PFSK-1 (cell line): ENCODE data around the gene THSD4.

Experiments
- FOXP2 ChIP-seq: optimal IDR thresholded peaks from 2 replicates; pipeline ENCODE3; 2011; ENCODE audit warnings: borderline replicate concordance, control low read depth, inconsistent platforms; ENCODE audit not compliant: insufficient read depth; ENCODE audit errors: extremely low read length, extremely low read depth
- POLR2AphosphoS5 ChIP-seq: IDR thresholded peaks from 2 replicates; pipeline ENCODE4 v1.6.1; 2012; ENCODE audit warnings: low read depth, mild to moderate bottlenecking, control low read depth, low read length, moderate library complexity
- SIN3A ChIP-seq: IDR thresholded peaks from 2 replicates; pipeline ENCODE4 v1.6.1; 2012; ENCODE audit warnings: mild to moderate bottlenecking, low read length, moderate library complexity, borderline replicate concordance; ENCODE audit not compliant: insufficient read depth
- TAF1 ChIP-seq: IDR thresholded peaks from 2 replicates; pipeline ENCODE4 v1.6.1; 2012; ENCODE audit warnings: low read length, control low read depth, borderline replicate concordance; ENCODE audit not compliant: insufficient read depth
- TF ChIP-seq, protein P1 (sequence below), 2 experiments: IDR thresholded peaks; 2 replicates each; pipeline versions ENCODE4 v1.6.1 to v1.8.0; 2011 to 2012; ENCODE audit warnings: low read depth in 2 of 2, low read length in 2 of 2, control low read depth in 1 of 2, inconsistent platforms in 1 of 2, mild to moderate bottlenecking in 1 of 2, moderate library complexity in 1 of 2; ENCODE audit not compliant: insufficient read depth in 1 of 2

Gene THSD4

GRCh38 chr15:71627188-71627587 is 511.9 kb downstream of the THSD4 start:
- no peak for TF ChIP-seq FOXP2
- no peak for TF ChIP-seq POLR2AphosphoS5
- TF ChIP-seq SIN3A = no peak
- no peak for TF ChIP-seq TAF1
- TF ChIP-seq, protein P1, sequence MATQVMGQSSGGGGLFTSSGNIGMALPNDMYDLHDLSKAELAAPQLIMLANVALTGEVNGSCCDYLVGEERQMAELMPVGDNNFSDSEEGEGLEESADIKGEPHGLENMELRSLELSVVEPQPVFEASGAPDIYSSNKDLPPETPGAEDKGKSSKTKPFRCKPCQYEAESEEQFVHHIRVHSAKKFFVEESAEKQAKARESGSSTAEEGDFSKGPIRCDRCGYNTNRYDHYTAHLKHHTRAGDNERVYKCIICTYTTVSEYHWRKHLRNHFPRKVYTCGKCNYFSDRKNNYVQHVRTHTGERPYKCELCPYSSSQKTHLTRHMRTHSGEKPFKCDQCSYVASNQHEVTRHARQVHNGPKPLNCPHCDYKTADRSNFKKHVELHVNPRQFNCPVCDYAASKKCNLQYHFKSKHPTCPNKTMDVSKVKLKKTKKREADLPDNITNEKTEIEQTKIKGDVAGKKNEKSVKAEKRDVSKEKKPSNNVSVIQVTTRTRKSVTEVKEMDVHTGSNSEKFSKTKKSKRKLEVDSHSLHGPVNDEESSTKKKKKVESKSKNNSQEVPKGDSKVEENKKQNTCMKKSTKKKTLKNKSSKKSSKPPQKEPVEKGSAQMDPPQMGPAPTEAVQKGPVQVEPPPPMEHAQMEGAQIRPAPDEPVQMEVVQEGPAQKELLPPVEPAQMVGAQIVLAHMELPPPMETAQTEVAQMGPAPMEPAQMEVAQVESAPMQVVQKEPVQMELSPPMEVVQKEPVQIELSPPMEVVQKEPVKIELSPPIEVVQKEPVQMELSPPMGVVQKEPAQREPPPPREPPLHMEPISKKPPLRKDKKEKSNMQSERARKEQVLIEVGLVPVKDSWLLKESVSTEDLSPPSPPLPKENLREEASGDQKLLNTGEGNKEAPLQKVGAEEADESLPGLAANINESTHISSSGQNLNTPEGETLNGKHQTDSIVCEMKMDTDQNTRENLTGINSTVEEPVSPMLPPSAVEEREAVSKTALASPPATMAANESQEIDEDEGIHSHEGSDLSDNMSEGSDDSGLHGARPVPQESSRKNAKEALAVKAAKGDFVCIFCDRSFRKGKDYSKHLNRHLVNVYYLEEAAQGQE (IDR thresholded peaks at IDR 0.05; ENCODE audit: insufficient read depth in 1 of 2, low read depth in 2 of 2, low read length in 2 of 2) = no peak

- TF ChIP-seq FOXP2 (no peak), SIN3A (no peak), POLR2AphosphoS5 (no peak), TAF1 (no peak)
- TF ChIP-seq, protein P1 (IDR thresholded peaks at IDR 0.05; ENCODE audit: insufficient read depth in 1 of 2, low read depth in 2 of 2, low read length in 2 of 2) = no peak
These were observed 512.3 kb downstream of the THSD4 start for GRCh38 chr15:71627604-71628003.

DNA sequence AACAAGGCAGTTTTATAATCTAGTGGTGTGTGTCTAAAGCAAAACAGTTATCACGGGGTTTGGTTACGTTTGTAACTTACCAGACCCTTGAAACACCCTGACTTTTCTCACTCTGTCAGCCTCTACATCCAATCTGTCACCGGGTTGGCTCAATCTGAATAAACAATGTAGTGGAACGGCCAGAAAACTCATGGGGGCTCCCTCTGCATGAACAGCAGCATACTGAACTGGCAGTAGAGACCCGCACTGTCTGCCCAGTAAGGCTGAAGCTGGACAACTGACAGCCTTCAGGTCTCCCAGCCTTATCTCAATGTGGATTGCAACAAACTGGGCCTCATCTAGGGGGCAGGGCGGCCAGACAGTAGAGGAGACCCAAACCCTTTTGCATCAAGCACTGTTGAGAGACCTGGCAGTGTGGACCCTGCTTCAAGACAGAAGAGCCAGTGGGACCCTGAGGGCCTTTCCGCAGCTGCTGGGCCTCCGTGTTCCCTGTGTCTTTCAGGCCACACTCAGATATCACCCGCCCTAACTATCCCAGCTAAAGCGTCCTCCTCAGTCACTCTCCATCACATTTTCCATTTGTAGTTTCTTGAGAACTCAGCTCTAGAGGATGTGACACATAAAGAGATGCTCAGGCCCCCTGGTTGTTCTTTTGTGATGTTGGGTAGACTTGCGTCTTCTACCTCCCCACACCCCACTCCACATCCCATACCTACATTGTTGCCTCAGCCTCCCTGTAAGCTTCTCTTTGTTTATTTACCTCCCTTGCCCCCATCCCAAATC is 513.9 kb downstream of the THSD4 start:
- TF ChIP-seq, protein P1 (IDR thresholded peaks at IDR 0.05; ENCODE audit: insufficient read depth in 1 of 2, low read depth in 2 of 2, low read length in 2 of 2) = no peak
- TF ChIP-seq TAF1 = no peak
- no peak for TF ChIP-seq FOXP2
- no peak for TF ChIP-seq POLR2AphosphoS5
- TF ChIP-seq SIN3A = no peak

GRCh38 chr15:71629781-71630474 is 514.7 kb downstream of the THSD4 start:
- TF ChIP-seq, protein P1 (IDR thresholded peaks at IDR 0.05; ENCODE audit: insufficient read depth in 1 of 2, low read depth in 2 of 2, low read length in 2 of 2) = no peak

- TF ChIP-seq FOXP2 = no peak
- TF ChIP-seq TAF1 = no peak
- TF ChIP-seq, protein P1 (IDR thresholded peaks at IDR 0.05; ENCODE audit: insufficient read depth in 1 of 2, low read depth in 2 of 2, low read length in 2 of 2) = no peak
- no peak for TF ChIP-seq SIN3A
- no peak for TF ChIP-seq POLR2AphosphoS5
These were observed 515.2 kb downstream of the THSD4 start for GRCh38 chr15:71630475-71630809.
